ENCODE measurements around the gene MYH16. TPM values are rescaled to one million over a fixed set of nuclear protein-coding genes. Genes with fewer than 3 reads are reported as not detected.

MYH16 gene
- total and polyA plus RNA-seq, 2 experiments from 2014 or later: not detected

DNA sequence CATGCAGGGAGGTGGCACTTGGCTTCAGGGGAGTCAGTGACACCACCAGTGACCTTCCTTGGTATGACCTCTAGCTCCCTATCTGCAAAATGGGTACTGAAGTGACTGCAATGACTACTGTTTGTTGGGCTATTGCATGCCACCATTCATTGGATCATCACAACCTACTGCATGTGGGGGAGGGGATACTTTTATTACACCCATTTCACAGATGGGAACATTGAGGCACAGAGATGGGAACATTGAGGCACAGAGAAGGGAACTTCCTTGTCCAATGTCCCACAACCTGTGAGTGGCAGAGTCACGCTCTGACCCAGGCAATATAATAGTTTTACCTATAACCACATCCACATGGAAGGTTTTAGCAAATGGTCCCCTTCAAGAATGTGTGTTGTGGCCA lies 12.2 kb upstream of the MYH16 start:
- WGBS, 2 experiments (ENCODE audit: low coverage in 1 of 2, low lambda C conversion rate in 2 of 2, missing lambda C conversion rate in 2 of 2): 53 to 65% methylated on average over 1 of the region's 1 CpG
- no peaks in the 10 kb centered on the region for H4K20me1 ChIP-seq (ENCODE audit: insufficient read depth)
- in situ Hi-C loops (cut with MboI): no loop called here
- no peak for TF ChIP-seq EZH2 (IDR thresholded peaks at IDR 0.05; ENCODE audit: insufficient read depth, poor library complexity, severe bottlenecking)
- TF ChIP-seq EZH2phosphoT487 (IDR thresholded peaks at IDR 0.05; ENCODE audit: insufficient read depth, low read depth): no peak
- no peaks in the 10 kb centered on the region for H3K27me3 ChIP-seq (replicated peaks; ENCODE audit: insufficient read depth)
- H2AFZ ChIP-seq: no peak overlapping the region
- no peak overlapping the region for H3K9ac ChIP-seq
- H3K4me1 ChIP-seq (ENCODE audit: insufficient read depth): no peaks in the 10 kb centered on the region
- no peak for DNase-seq
- H3K9me3 ChIP-seq (ENCODE audit: low read depth): no peaks in the 10 kb centered on the region
- H3K9me2 ChIP-seq (ENCODE audit: insufficient read depth): no peaks in the 10 kb centered on the region
- no peaks in the 10 kb centered on the region for H3K36me3 ChIP-seq (ENCODE audit: low read depth)
- H3F3A ChIP-seq (ENCODE audit: insufficient read depth): no peaks in the 10 kb centered on the region
- H3K4me2 ChIP-seq (ENCODE audit: unreplicated experiment): no peak overlapping the region
- no peak overlapping the region for H3K4me3 ChIP-seq
- no peaks in the 10 kb centered on the region for H3K79me2 ChIP-seq (ENCODE audit: insufficient read depth)
- H3K27ac ChIP-seq: no peak overlapping the region

DNA sequence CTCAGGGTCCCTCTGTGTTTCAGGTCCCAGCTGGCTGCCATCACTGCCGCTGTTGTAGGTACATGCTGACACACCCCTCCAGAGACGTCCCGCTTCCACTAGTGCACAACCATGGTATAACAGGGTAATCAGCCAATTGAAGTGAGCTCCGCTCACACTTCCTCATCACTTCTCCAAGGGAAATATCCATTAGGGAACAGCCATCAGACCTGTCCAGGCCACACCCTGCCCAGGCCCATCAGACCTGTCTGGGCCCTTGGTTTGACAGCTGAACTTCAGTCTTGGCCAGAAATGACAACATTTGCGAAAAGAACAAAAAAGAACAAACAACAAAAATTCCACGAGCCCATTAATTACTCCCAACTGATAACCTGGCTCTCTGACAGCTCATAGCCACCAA lies 11.0 kb upstream of the MYH16 start:
- in situ Hi-C loops (cut with MboI): no loop called here
- no peaks in the 10 kb centered on the region for H3F3A ChIP-seq (ENCODE audit: insufficient read depth)
- H3K9me2 ChIP-seq (ENCODE audit: insufficient read depth): no peaks in the 10 kb centered on the region
- H3K27ac ChIP-seq: no peak overlapping the region
- H2AFZ ChIP-seq: no peak overlapping the region
- no peaks in the 10 kb centered on the region for H3K27me3 ChIP-seq (replicated peaks; ENCODE audit: insufficient read depth)
- H3K4me2 ChIP-seq (ENCODE audit: unreplicated experiment): no peak overlapping the region
- H3K4me1 ChIP-seq (ENCODE audit: insufficient read depth): no peaks in the 10 kb centered on the region
- TF ChIP-seq EZH2 (IDR thresholded peaks at IDR 0.05; ENCODE audit: insufficient read depth, poor library complexity, severe bottlenecking) (no peak), EZH2phosphoT487 (IDR thresholded peaks at IDR 0.05; ENCODE audit: insufficient read depth, low read depth) (no peak)
- no peaks in the 10 kb centered on the region for H3K79me2 ChIP-seq (ENCODE audit: insufficient read depth)
- no peaks in the 10 kb centered on the region for H3K36me3 ChIP-seq (ENCODE audit: low read depth)
- 58 to 60% methylated on average over 6 of the region's 6 CpGs for WGBS, 2 experiments (ENCODE audit: low coverage in 1 of 2, low lambda C conversion rate in 2 of 2, missing lambda C conversion rate in 2 of 2)
- no peak for DNase-seq
- no peak overlapping the region for H3K9ac ChIP-seq
- no peaks in the 10 kb centered on the region for H4K20me1 ChIP-seq (ENCODE audit: insufficient read depth)
- H3K9me3 ChIP-seq (ENCODE audit: low read depth): no peaks in the 10 kb centered on the region
- no peak overlapping the region for H3K4me3 ChIP-seq

DNA sequence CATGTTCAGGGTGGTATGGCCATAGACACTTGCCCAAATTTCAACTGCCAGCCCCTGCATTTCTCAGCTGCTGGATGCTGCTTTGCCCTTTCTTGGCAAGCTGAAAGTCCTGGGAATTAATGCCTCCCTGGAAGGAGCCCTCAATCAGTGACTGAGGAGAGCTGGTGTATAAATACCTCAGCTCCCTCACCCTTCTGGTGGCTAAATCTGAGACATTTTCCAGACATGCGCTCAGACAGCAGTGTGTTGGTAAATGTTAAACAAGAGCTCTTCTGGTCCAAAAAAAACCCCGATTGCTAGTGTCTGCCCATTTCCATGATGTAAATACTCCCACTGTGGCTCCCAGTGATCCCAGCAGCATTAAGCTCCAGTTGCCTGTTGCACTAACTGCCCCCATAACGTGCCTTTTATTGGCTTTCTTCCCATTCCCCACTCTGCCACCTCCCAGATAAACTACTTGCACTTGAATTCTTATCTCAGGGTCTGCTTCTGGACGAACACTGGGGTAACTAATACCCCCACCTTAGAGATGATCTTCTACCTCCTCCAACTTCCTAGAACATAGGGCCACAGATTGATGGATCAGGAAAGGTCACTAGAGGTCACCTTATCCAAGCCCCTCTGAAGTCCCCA lies 6.7 kb upstream of the MYH16 start:
- in situ Hi-C loops (cut with MboI): no loop called here
- Histone ChIP-seq H2AFZ (no peak overlapping the region), H3K4me3 (no peak overlapping the region), H3K4me1 (ENCODE audit: insufficient read depth) (peaks cover 14% of the 10 kb centered on the region), H3K9me3 (ENCODE audit: low read depth) (no peaks in the 10 kb centered on the region), H3K79me2 (ENCODE audit: insufficient read depth) (no peaks in the 10 kb centered on the region), H3K4me2 (ENCODE audit: unreplicated experiment) (no peak overlapping the region), H3K27me3 (replicated peaks; ENCODE audit: insufficient read depth) (no peaks in the 10 kb centered on the region), H3F3A (ENCODE audit: insufficient read depth) (peaks cover 18% of the 10 kb centered on the region), H3K27ac (no peak overlapping the region), H3K9ac (no peak overlapping the region), H3K9me2 (ENCODE audit: insufficient read depth) (no peaks in the 10 kb centered on the region), H3K36me3 (ENCODE audit: low read depth) (no peaks in the 10 kb centered on the region), H4K20me1 (ENCODE audit: insufficient read depth) (no peaks in the 10 kb centered on the region)
- no peak for TF ChIP-seq EZH2phosphoT487 (IDR thresholded peaks at IDR 0.05; ENCODE audit: insufficient read depth, low read depth)
- 72 to 80% methylated on average over 4 of the region's 4 CpGs for WGBS, 2 experiments (ENCODE audit: low coverage in 1 of 2, low lambda C conversion rate in 2 of 2, missing lambda C conversion rate in 2 of 2)
- no peak for DNase-seq

DNA sequence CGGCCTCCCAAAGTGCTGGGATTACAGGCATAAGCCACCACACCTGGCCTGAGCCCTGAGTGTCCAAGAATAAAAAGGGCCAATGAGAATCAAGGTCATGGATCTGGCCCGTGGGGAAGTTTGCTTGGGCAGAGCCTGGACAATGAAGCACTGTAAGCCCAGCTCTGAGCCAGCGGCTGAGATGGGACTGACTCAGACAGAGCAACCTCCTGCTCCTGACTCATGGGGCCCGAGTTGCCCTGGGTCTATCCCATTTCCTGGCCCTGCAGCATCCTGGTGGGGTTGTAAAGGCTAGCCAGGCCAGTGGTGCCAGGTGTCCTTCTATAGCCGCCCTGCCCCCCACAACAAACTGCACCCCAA lies 5.2 kb upstream of the MYH16 start:
- H3K9me3 ChIP-seq (ENCODE audit: low read depth): no peaks in the 10 kb centered on the region
- H3K4me1 ChIP-seq (ENCODE audit: insufficient read depth): peaks cover 14% of the 10 kb centered on the region
- no peak overlapping the region for H3K4me3 ChIP-seq
- in situ Hi-C loops (cut with MboI): no loop called here
- H3K79me2 ChIP-seq (ENCODE audit: insufficient read depth): no peaks in the 10 kb centered on the region
- TF ChIP-seq EZH2phosphoT487 (IDR thresholded peaks at IDR 0.05; ENCODE audit: insufficient read depth, low read depth) (no peak), EZH2 (IDR thresholded peaks at IDR 0.05; ENCODE audit: insufficient read depth, poor library complexity, severe bottlenecking) (no peak)
- DNase-seq: peak; percentile 97
- peaks cover 18% of the 10 kb centered on the region for H3F3A ChIP-seq (ENCODE audit: insufficient read depth)
- H3K4me2 ChIP-seq (ENCODE audit: unreplicated experiment): no peak overlapping the region
- H3K36me3 ChIP-seq (ENCODE audit: low read depth): no peaks in the 10 kb centered on the region
- H4K20me1 ChIP-seq (ENCODE audit: insufficient read depth): no peaks in the 10 kb centered on the region
- 1 to 7% methylated on average over 5 of the region's 5 CpGs for WGBS, 2 experiments (ENCODE audit: low coverage in 1 of 2, low lambda C conversion rate in 2 of 2, missing lambda C conversion rate in 2 of 2)
- H2AFZ ChIP-seq: peak overlapping the region; percentile 38
- H3K27ac ChIP-seq: peak overlapping the region; percentile 75
- H3K27me3 ChIP-seq (replicated peaks; ENCODE audit: insufficient read depth): no peaks in the 10 kb centered on the region
- peak overlapping the region; percentile 33 for H3K9ac ChIP-seq
- H3K9me2 ChIP-seq (ENCODE audit: insufficient read depth): no peaks in the 10 kb centered on the region

Measured in GM23248 (cell line).